ENCODE data around the gene ATF7IP2. TPM values are rescaled to one million over a fixed set of nuclear protein-coding genes. Genes with fewer than 3 reads are reported as not detected.
A peak's percentile ranks its signal among the peaks of the same experiment; 100 is the strongest.

ATF7IP2 gene
- total and polyA plus RNA-seq, 2 of the 13 experiments (the other 11 are each of a cell fraction or from before 2014, with no cell fraction given) = 117 to 217 TPM

DNA sequence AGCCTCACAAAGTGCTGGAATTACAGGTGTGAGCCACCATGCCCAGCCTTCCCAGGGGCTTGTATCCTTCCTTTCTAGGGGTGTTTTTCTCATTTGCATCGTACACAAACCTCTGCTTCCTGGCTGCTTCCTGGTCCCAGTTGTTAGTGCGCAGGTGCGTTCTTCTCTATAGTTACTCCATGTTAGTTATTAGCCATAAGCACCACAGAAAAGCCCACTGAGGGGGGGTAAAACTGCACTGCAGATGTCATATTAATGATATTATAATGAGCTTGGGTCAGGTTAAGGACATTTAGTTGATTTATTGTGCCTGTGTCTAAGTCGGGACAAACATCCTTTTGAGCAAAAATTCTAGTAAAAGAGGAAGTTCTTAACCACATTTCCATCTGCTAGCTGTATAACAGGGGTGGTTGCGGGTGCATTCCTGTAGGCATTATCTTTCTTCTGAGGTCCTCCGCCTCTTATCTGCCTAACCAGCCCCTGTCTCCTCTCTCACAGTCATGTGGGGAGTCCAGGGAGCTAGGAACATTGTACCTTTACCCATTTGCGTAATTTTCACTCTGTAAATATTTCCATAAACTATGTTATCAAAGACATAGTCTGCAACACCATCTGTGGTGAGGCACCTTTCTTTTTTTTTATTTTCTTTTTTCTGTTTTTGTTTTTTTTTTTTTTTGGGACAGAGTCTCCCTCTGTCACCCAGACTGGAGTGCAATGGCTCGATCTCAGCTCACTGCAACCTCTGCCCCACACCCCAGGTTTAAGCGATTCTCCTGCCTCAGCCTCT is 23.6 kb upstream of the ATF7IP2 start (continued):
- TF ChIP-seq, protein P1, sequence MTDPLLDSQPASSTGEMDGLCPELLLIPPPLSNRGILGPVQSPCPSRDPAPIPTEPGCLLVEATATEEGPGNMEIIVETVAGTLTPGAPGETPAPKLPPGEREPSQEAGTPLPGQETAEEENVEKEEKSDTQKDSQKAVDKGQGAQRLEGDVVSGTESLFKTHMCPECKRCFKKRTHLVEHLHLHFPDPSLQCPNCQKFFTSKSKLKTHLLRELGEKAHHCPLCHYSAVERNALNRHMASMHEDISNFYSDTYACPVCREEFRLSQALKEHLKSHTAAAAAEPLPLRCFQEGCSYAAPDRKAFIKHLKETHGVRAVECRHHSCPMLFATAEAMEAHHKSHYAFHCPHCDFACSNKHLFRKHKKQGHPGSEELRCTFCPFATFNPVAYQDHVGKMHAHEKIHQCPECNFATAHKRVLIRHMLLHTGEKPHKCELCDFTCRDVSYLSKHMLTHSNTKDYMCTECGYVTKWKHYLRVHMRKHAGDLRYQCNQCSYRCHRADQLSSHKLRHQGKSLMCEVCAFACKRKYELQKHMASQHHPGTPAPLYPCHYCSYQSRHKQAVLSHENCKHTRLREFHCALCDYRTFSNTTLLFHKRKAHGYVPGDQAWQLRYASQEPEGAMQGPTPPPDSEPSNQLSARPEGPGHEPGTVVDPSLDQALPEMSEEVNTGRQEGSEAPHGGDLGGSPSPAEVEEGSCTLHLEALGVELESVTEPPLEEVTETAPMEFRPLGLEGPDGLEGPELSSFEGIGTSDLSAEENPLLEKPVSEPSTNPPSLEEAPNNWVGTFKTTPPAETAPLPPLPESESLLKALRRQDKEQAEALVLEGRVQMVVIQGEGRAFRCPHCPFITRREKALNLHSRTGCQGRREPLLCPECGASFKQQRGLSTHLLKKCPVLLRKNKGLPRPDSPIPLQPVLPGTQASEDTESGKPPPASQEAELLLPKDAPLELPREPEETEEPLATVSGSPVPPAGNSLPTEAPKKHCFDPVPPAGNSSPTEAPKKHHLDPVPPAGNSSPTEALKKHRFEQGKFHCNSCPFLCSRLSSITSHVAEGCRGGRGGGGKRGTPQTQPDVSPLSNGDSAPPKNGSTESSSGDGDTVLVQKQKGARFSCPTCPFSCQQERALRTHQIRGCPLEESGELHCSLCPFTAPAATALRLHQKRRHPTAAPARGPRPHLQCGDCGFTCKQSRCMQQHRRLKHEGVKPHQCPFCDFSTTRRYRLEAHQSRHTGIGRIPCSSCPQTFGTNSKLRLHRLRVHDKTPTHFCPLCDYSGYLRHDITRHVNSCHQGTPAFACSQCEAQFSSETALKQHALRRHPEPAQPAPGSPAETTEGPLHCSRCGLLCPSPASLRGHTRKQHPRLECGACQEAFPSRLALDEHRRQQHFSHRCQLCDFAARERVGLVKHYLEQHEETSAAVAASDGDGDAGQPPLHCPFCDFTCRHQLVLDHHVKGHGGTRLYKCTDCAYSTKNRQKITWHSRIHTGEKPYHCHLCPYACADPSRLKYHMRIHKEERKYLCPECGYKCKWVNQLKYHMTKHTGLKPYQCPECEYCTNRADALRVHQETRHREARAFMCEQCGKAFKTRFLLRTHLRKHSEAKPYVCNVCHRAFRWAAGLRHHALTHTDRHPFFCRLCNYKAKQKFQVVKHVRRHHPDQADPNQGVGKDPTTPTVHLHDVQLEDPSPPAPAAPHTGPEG (CRISPR knock-in tag; IDR thresholded peaks at IDR 0.05) = no peak; the same call in 1 of the 2 replicates
- TF ChIP-seq, protein P2, sequence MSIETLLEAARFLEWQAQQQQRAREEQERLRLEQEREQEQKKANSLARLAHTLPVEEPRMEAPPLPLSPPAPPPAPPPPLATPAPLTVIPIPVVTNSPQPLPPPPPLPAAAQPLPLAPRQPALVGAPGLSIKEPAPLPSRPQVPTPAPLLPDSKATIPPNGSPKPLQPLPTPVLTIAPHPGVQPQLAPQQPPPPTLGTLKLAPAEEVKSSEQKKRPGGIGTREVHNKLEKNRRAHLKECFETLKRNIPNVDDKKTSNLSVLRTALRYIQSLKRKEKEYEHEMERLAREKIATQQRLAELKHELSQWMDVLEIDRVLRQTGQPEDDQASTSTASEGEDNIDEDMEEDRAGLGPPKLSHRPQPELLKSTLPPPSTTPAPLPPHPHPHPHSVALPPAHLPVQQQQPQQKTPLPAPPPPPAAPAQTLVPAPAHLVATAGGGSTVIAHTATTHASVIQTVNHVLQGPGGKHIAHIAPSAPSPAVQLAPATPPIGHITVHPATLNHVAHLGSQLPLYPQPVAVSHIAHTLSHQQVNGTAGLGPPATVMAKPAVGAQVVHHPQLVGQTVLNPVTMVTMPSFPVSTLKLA (IDR thresholded peaks at IDR 0.05) = no peak
- TF ChIP-seq CAMTA2 (CRISPR knock-in tag; IDR thresholded peaks at IDR 0.05; ENCODE audit: borderline replicate concordance) (no peak), ZMAT3 (CRISPR knock-in tag; conservative IDR thresholded peaks at IDR 0.05) (no peak), KDM6A (CRISPR knock-in tag; IDR thresholded peaks at IDR 0.05; ENCODE audit: low read depth) (no peak), YEATS2 (CRISPR knock-in tag; IDR thresholded peaks at IDR 0.05; ENCODE audit: borderline replicate concordance) (no peak), ELF1 (CRISPR knock-in tag; IDR thresholded peaks at IDR 0.05) (no peak), NR2F2 (IDR thresholded peaks at IDR 0.05; ENCODE audit: borderline replicate concordance, low read depth) (peak; percentile 64; the same call in 1 of the 2 replicates), ZFP90 (CRISPR knock-in tag; IDR thresholded peaks at IDR 0.05; ENCODE audit: borderline replicate concordance) (no peak), PITX1 (CRISPR knock-in tag; IDR thresholded peaks at IDR 0.05) (peak; percentile 73; the same call in 1 of the 2 replicates), GATAD1 (CRISPR knock-in tag; IDR thresholded peaks at IDR 0.05) (no peak), MTF2 (CRISPR knock-in tag; IDR thresholded peaks at IDR 0.05; ENCODE audit: borderline replicate concordance) (no peak)
- TF ChIP-seq, protein P3, sequence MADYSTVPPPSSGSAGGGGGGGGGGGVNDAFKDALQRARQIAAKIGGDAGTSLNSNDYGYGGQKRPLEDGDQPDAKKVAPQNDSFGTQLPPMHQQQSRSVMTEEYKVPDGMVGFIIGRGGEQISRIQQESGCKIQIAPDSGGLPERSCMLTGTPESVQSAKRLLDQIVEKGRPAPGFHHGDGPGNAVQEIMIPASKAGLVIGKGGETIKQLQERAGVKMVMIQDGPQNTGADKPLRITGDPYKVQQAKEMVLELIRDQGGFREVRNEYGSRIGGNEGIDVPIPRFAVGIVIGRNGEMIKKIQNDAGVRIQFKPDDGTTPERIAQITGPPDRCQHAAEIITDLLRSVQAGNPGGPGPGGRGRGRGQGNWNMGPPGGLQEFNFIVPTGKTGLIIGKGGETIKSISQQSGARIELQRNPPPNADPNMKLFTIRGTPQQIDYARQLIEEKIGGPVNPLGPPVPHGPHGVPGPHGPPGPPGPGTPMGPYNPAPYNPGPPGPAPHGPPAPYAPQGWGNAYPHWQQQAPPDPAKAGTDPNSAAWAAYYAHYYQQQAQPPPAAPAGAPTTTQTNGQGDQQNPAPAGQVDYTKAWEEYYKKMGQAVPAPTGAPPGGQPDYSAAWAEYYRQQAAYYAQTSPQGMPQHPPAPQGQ (CRISPR knock-in tag; IDR thresholded peaks at IDR 0.05; ENCODE audit: borderline replicate concordance) = no peak
- TF ChIP-seq, protein P4, sequence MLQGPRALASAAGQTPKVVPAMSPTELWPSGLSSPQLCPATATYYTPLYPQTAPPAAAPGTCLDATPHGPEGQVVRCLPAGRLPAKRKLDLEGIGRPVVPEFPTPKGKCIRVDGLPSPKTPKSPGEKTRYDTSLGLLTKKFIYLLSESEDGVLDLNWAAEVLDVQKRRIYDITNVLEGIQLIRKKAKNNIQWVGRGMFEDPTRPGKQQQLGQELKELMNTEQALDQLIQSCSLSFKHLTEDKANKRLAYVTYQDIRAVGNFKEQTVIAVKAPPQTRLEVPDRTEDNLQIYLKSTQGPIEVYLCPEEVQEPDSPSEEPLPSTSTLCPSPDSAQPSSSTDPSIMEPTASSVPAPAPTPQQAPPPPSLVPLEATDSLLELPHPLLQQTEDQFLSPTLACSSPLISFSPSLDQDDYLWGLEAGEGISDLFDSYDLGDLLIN (CRISPR knock-in tag; IDR thresholded peaks at IDR 0.05; ENCODE audit: borderline replicate concordance) = no peak
- TF ChIP-seq, protein P5, sequence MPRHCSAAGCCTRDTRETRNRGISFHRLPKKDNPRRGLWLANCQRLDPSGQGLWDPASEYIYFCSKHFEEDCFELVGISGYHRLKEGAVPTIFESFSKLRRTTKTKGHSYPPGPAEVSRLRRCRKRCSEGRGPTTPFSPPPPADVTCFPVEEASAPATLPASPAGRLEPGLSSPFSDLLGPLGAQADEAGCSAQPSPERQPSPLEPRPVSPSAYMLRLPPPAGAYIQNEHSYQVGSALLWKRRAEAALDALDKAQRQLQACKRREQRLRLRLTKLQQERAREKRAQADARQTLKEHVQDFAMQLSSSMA (CRISPR knock-in tag; IDR thresholded peaks at IDR 0.05) = peak; percentile 69; the same call in 1 of the 2 replicates
- TF ChIP-seq, protein P6, sequence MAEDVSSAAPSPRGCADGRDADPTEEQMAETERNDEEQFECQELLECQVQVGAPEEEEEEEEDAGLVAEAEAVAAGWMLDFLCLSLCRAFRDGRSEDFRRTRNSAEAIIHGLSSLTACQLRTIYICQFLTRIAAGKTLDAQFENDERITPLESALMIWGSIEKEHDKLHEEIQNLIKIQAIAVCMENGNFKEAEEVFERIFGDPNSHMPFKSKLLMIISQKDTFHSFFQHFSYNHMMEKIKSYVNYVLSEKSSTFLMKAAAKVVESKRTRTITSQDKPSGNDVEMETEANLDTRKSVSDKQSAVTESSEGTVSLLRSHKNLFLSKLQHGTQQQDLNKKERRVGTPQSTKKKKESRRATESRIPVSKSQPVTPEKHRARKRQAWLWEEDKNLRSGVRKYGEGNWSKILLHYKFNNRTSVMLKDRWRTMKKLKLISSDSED (CRISPR knock-in tag; IDR thresholded peaks at IDR 0.05) = no peak
